ENCODE measurements around the gene PPP1CA. TPM values are rescaled to one million over a fixed set of nuclear protein-coding genes. Genes with fewer than 3 reads are reported as not detected.

PPP1CA gene
- total and polyA plus RNA-seq, 11 donors, result 90.3 to 207 (median 105) TPM

GRCh38 chr11:67416416-67417335, 15.0 kb upstream of the PPP1CA start:
- DNase-seq, result no peak
- WGBS, 4 donors, result 49 to 57% (median 53%) methylated on average over 15 to 21 of the region's 21 CpGs

GRCh38 chr11:67415501-67416304, 14.0 kb upstream of the PPP1CA start, which contains the start of gene CARNS1:
TSS of gene CARNS1 (plus strand) at chr11:67415678. CDS start at chr11:67416200, 522 bp downstream.
- ATAC-seq (peak in 2 of 4 donors; percentile 8 to 35), DNase-seq (no peak)
- Histone ChIP-seq H3K27me3 (peaks cover 0 to 36% (median 11%) of the 10 kb centered on the region in 9 donors), H3K4me1 (peaks cover 3 to 59% (median 41%) of the 10 kb centered on the region in 12 donors), H3K36me3 (no peaks in the 10 kb centered on the region), H3K27ac (peak within 1 kb of the TSS in 11 of 12 donors; percentile 8 to 95 (median 75)), H3K4me3 (peak within 1 kb of the TSS in 11 of 12 donors; percentile 25 to 53 (median 43)), H3K9me3 (no peaks in the 10 kb centered on the region)
- WGBS, 4 donors, result 6 to 33% (median 10%) methylated on average over 3 to 67 of the region's 67 CpGs
- TF ChIP-seq POLR2A (IDR thresholded peaks at IDR 0.05), result no peak
- TF ChIP-seq, protein P1, sequence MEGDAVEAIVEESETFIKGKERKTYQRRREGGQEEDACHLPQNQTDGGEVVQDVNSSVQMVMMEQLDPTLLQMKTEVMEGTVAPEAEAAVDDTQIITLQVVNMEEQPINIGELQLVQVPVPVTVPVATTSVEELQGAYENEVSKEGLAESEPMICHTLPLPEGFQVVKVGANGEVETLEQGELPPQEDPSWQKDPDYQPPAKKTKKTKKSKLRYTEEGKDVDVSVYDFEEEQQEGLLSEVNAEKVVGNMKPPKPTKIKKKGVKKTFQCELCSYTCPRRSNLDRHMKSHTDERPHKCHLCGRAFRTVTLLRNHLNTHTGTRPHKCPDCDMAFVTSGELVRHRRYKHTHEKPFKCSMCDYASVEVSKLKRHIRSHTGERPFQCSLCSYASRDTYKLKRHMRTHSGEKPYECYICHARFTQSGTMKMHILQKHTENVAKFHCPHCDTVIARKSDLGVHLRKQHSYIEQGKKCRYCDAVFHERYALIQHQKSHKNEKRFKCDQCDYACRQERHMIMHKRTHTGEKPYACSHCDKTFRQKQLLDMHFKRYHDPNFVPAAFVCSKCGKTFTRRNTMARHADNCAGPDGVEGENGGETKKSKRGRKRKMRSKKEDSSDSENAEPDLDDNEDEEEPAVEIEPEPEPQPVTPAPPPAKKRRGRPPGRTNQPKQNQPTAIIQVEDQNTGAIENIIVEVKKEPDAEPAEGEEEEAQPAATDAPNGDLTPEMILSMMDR (IDR thresholded peaks at IDR 0.05), result no peak
- intact Hi-C loops (cut with DNase I), result no loop called here

More at GRCh38 chr11:67416416-67417335, 15.0 kb upstream of the PPP1CA start:
- Histone ChIP-seq H3K27ac (peak overlapping the region in 11 of 12 donors; percentile 47 to 96 (median 91)), H3K9me3 (no peaks in the 10 kb centered on the region), H3K36me3 (no peaks in the 10 kb centered on the region), H3K27me3 (peaks cover 0 to 26% (median 8%) of the 10 kb centered on the region in 9 donors), H3K4me3 (peak overlapping the region in 1 of 12 donors; percentile 52), H3K4me1 (peaks cover 3 to 67% (median 43%) of the 10 kb centered on the region in 12 donors)
- TF ChIP-seq, protein P1 (IDR thresholded peaks at IDR 0.05), result no peak
- TF ChIP-seq POLR2A (IDR thresholded peaks at IDR 0.05), result no peak
- no peak for ATAC-seq
- intact Hi-C loops (cut with DNase I), result no loop called here

GRCh38 chr11:67413266-67413849, 11.7 kb upstream of the PPP1CA start:
- Histone ChIP-seq H3K4me3 (no peak overlapping the region), H3K36me3 (no peaks in the 10 kb centered on the region), H3K27me3 (peaks cover 0 to 56% (median 16%) of the 10 kb centered on the region in 9 donors), H3K9me3 (no peaks in the 10 kb centered on the region), H3K27ac (no peak overlapping the region), H3K4me1 (peaks cover 3 to 53% (median 23%) of the 10 kb centered on the region in 12 donors)
- intact Hi-C loops (cut with DNase I), result no loop called here
- 71 to 78% (median 73%) methylated on average over 1 to 2 of the region's 2 CpGs for WGBS, 4 donors
- ATAC-seq, result no peak
- no peak for DNase-seq
- no peak for TF ChIP-seq POLR2A (IDR thresholded peaks at IDR 0.05)
- TF ChIP-seq, protein P1 (IDR thresholded peaks at IDR 0.05), result no peak
